H1 (cell line): Measurements from ENCODE around the gene MBNL2. TPM values are rescaled to one million over a fixed set of nuclear protein-coding genes. Genes with fewer than 3 reads are reported as not detected.

Source experiments
- CBX5 ChIP-seq: fragments of 300-800, 300-1000 bp; sonication (generic); IDR thresholded peaks from 2 replicates; pipeline ENCODE4 v1.7.1; 2016; ENCODE audit warnings: antibody characterized with exemption, low read length, low read depth
- CHD2 ChIP-seq: IDR thresholded peaks from 2 replicates; pipeline ENCODE4 v1.6.1; 2012; ENCODE audit warnings: low read length, improper control_type of control experiment
- EGR1 ChIP-seq: IDR thresholded peaks from 2 replicates; pipeline ENCODE4 v1.6.1; 2011; ENCODE audit warnings: low read depth, low read length, borderline replicate concordance
- GABPA ChIP-seq: IDR thresholded peaks from 2 replicates; pipeline ENCODE4 v1.6.1; 2011; ENCODE audit warnings: mild to moderate bottlenecking, low read length, moderate library complexity, borderline replicate concordance; ENCODE audit not compliant: insufficient read depth
- HDAC6 ChIP-seq: IDR thresholded peaks from one replicate; pipeline ENCODE4 v1.7.1; 2012; ENCODE audit warnings: low read depth, mild to moderate bottlenecking, inconsistent platforms, low read length, moderate library complexity
- JUN ChIP-seq: IDR thresholded peaks from 2 replicates; pipeline ENCODE4 v1.6.1; 2011; ENCODE audit warnings: low read depth, mild to moderate bottlenecking, improper control_type of control experiment, low read length
- JUND ChIP-seq: IDR thresholded peaks from 2 replicates; pipeline ENCODE4 v1.6.1; 2011; ENCODE audit warnings: mild to moderate bottlenecking, improper control_type of control experiment, low read length
- MAFK ChIP-seq: IDR thresholded peaks from 2 replicates; pipeline ENCODE4 v1.6.1; 2012; ENCODE audit warnings: low read depth, mild to moderate bottlenecking, improper control_type of control experiment, low read length
- NRF1 ChIP-seq: IDR thresholded peaks from 2 replicates; pipeline ENCODE4 v1.6.1; 2011; ENCODE audit warnings: mild to moderate bottlenecking, low read depth, low read length, improper control_type of control experiment
- POU5F1 ChIP-seq: IDR thresholded peaks from 2 replicates; pipeline ENCODE4 v1.6.1; 2011; ENCODE audit warnings: low read depth, mild to moderate bottlenecking, low read length, moderate library complexity
- RBBP5 ChIP-seq: IDR thresholded peaks from 2 replicates; pipeline ENCODE4 v1.7.1; 2012; ENCODE audit warnings: low read depth, mild to moderate bottlenecking, inconsistent platforms, low read length, moderate library complexity, borderline replicate concordance
- RNF2 ChIP-seq: fragments of 200-900, 300-1000 bp; sonication (generic); IDR thresholded peaks from 2 replicates; pipeline ENCODE4 v1.7.1; 2016; ENCODE audit warnings: borderline replicate concordance, low read depth, mild to moderate bottlenecking, antibody characterized with exemption, low read length; ENCODE audit not compliant: poor library complexity, severe bottlenecking; ENCODE audit errors: missing control alignments
- SIN3A ChIP-seq, 2 experiments: IDR thresholded peaks in 1 of 2; conservative IDR thresholded peaks in 1 of 2; 2 replicates each; pipeline ENCODE4 v1.6.1; 2011 to 2012; ENCODE audit warnings: low read length in 2 of 2, improper control_type of control experiment in 1 of 2, low read depth in 1 of 2, mild to moderate bottlenecking in 1 of 2
- SIRT6 ChIP-seq: IDR thresholded peaks from one replicate; pipeline ENCODE4 v1.7.1; 2012; ENCODE audit warnings: low read length, inconsistent platforms
- SP1 ChIP-seq: IDR thresholded peaks from 2 replicates; pipeline ENCODE4 v1.6.1; 2011; ENCODE audit warnings: low read depth, low read length
- SP4 ChIP-seq: IDR thresholded peaks from 2 replicates; pipeline ENCODE4 v1.6.1; 2012; ENCODE audit warnings: low read length, inconsistent platforms
- TAF1 ChIP-seq: IDR thresholded peaks from 2 replicates; pipeline ENCODE4 v1.6.1; 2011; ENCODE audit warnings: mild to moderate bottlenecking, low read depth, low read length
- TAF7 ChIP-seq: optimal IDR thresholded peaks from 2 replicates; pipeline ENCODE3; 2011; ENCODE audit warnings: low read depth, mild to moderate bottlenecking, inconsistent platforms, low read length, moderate library complexity, borderline replicate concordance
- YY1 ChIP-seq: IDR thresholded peaks from 2 replicates; pipeline ENCODE4 v1.6.1; 2011; ENCODE audit warnings: low read depth, mild to moderate bottlenecking, low read length
- polyA plus RNA-seq, 7 experiments: library from polyadenylated mRNA; depleted of rRNA in 3 of 7; stranded (reverse) in 5 of 7; unstranded in 2 of 7; fragments of >200 nt in 5 of 7; fragments of 200-250 nt in 2 of 7; gene quantifications; 1 replicate in 5 of 7; 2 replicates in 1 of 7; 4 replicates in 1 of 7; pipeline versions ENCODE4 v1.2.1 to v1.2.3, GENCODE V29; 2011 to 2013; ENCODE audit warnings: missing spikeins in 2 of 7, mixed read lengths in 2 of 7
- total RNA-seq: library from RNA; stranded (reverse); fragmentation: NEBNext Ultra II Directional; extraction: Animal tissue kit (Norgen Biotek cat#: 25700); gene quantifications from 2 replicates; pipeline ENCODE4 v1.2.1, GENCODE V29; 2021
- TF ChIP-seq, protein P1 (sequence below): IDR thresholded peaks from 2 replicates; pipeline ENCODE4 v1.6.1; 2012; ENCODE audit warnings: inconsistent platforms
- TF ChIP-seq, protein P2 (sequence below): IDR thresholded peaks from 2 replicates; pipeline ENCODE4 v1.6.1; 2012; ENCODE audit warnings: inconsistent platforms

The MBNL2 gene
- total and polyA plus RNA-seq, 2 of the 8 experiments (the other 6 are each of a cell fraction or from before 2014, with no cell fraction given), result 1.0 to 2.6 TPM

DNA sequence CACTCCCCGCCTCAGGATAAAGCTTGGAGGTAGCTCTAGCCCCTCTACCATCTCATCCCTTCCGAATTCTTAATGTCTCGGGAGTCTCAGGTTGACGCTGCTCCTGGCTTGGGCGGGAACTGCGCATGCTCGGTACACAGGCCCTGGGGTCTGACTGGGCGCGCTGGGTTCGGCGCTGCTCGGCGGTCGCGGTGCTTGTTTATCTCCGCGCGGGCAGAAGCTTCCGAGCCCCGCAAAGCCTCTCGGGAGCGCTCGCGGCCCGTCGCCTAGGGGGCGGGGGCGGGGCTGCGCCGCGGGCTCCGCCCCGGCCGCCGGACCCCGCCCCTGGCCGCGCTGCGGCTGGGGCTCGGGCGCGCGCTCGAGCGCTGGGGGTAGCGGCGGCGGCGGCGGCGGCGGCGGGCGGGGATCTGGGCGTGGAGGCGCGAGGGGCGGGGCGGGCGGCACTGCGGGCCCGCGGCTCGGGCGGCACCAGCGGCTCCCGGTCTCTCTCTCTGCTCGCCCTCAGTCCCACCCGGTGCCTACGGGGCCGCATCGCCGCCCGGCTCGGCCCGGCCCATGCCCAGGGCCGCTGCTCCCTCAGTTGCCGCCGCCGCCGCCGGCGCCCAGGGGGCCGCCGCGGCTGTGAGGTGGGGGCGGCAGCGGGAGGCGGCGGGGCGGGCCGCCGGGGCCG is 211.7 kb downstream of the MBNL2 start, which contains the start of gene RAP2A (continued):
- TF ChIP-seq TAF1 (peak; percentile 82), SIRT6 (no peak), MAFK (no peak), SP4 (0 out of 2 replicates have a peak, but pooled peaks have one; percentile 9), SP1 (no peak), HDAC6 (no peak), JUN (no peak), CBX5 (no peak), NRF1 (no peak), EGR1 (no peak), RBBP5 (no peak), YY1 (no peak), SIN3A (conservative IDR thresholded peaks at IDR 0.05 in 1 of 2, IDR thresholded peaks at IDR 0.05 in 1 of 2; ENCODE audit: low read depth in 1 of 2, low read length in 2 of 2) (0 out of 4 replicates have a peak, but pooled peaks of 1 of the 2 experiments have one; percentile 45), CHD2 (no peak), TAF7 (peak; percentile 31), JUND (no peak), RNF2 (no peak), POU5F1 (no peak), GABPA (no peak)
- TF ChIP-seq, protein P1, sequence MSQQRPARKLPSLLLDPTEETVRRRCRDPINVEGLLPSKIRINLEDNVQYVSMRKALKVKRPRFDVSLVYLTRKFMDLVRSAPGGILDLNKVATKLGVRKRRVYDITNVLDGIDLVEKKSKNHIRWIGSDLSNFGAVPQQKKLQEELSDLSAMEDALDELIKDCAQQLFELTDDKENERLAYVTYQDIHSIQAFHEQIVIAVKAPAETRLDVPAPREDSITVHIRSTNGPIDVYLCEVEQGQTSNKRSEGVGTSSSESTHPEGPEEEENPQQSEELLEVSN, result 0 out of 2 replicates have a peak, but pooled peaks have one; percentile 12
- TF ChIP-seq, protein P2, sequence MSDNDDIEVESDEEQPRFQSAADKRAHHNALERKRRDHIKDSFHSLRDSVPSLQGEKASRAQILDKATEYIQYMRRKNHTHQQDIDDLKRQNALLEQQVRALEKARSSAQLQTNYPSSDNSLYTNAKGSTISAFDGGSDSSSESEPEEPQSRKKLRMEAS, result no peak
